A673 (cell line): ENCODE results near the gene ABHD17A. TPM values are rescaled to one million over a fixed set of nuclear protein-coding genes. Genes with fewer than 3 reads are reported as not detected.

ENCODE experiments used
- BruUV-seq: library from RNA; stranded (reverse); fragments of 400-500 nt; replicated peaks from 2 replicates; lab custom pipeline; 2021; lab: Mats Ljungman, UMichigan
- CTCF ChIA-PET: fragments of 300-600 bp; sonication (Branson Sonifier 250); formaldehyde crosslinking; loops from one replicate; lab custom pipeline; 2022; ENCODE audit warnings: antibody characterized with exemption; lab: Charles Lee
- POLR2A ChIA-PET: fragments of 300-600 bp; sonication (Branson Sonifier 250); formaldehyde crosslinking; loops from one replicate; lab custom pipeline; 2022; ENCODE audit warnings: antibody characterized with exemption; ENCODE audit not compliant: low non-redundant PET; lab: Charles Lee
- DNase-seq: peaks from one replicate; pipeline ENCODE4 v3.0.0-alpha.2; 2015; ENCODE audit warnings: low spot score
- H3K27ac ChIP-seq: fragments of 200-600 bp; sonication (generic); 2 replicates; pipeline ENCODE4 v1.5.1; 2016; ENCODE audit warnings: mixed run types, low read depth, mild to moderate bottlenecking, mixed read lengths, antibody characterized with exemption, low read length; ENCODE audit not compliant: poor library complexity, severe bottlenecking
- H3K27me3 ChIP-seq: fragments of 200-600 bp; sonication (generic); replicated peaks from 2 replicates; pipeline ENCODE4 v1.6.1; 2017; ENCODE audit warnings: mixed run types, low read depth, mild to moderate bottlenecking, mixed read lengths, antibody characterized with exemption, low read length; ENCODE audit not compliant: insufficient read depth, poor library complexity
- H3K36me3 ChIP-seq: fragments of 200-600 bp; sonication (generic); 2 replicates; pipeline ENCODE4 v1.6.1; 2016; ENCODE audit warnings: mixed run types, mild to moderate bottlenecking, mixed read lengths, antibody characterized with exemption, low read length; ENCODE audit not compliant: insufficient read depth, poor library complexity, severe bottlenecking
- H3K4me1 ChIP-seq: fragments of 200-600 bp; sonication (generic); 2 replicates; pipeline ENCODE4 v1.6.1; 2017; ENCODE audit warnings: mixed run types, mild to moderate bottlenecking, mixed read lengths, antibody characterized with exemption, low read length; ENCODE audit not compliant: insufficient read depth, poor library complexity, severe bottlenecking
- H3K4me3 ChIP-seq: fragments of 200-600 bp; sonication (generic); 2 replicates; pipeline ENCODE4 v1.5.1; 2016; ENCODE audit warnings: low read depth, mixed run types, mild to moderate bottlenecking, mixed read lengths, low read length; ENCODE audit not compliant: poor library complexity, severe bottlenecking
- H3K9me3 ChIP-seq: fragments of 200-600 bp; sonication (generic); 2 replicates; pipeline ENCODE4 v1.6.1; 2016; ENCODE audit warnings: mixed run types, low read depth, mild to moderate bottlenecking, mixed read lengths, antibody characterized with exemption, low read length; ENCODE audit not compliant: poor library complexity, severe bottlenecking
- CTCF ChIP-seq: fragments of 300-800, 200-600 bp; sonication (generic); conservative IDR thresholded peaks from 2 replicates; pipeline ENCODE4 v1.5.1; 2017; ENCODE audit warnings: low read depth, mild to moderate bottlenecking, antibody characterized with exemption, low read length, moderate library complexity, mixed read lengths
- EZH2 ChIP-seq: fragments of 200-600 bp; sonication (generic); IDR thresholded peaks from 2 replicates; pipeline ENCODE4 v1.6.1; 2017; ENCODE audit warnings: borderline replicate concordance, low read depth, mild to moderate bottlenecking, mixed read lengths, antibody characterized with exemption, low read length; ENCODE audit not compliant: poor library complexity, severe bottlenecking
- intact Hi-C: fragments of 100-400 bp; cut with micrococcal nuclease; formaldehyde crosslinking; loops from one replicate; pipeline ENCODE4 v1.10.0; 2022; ENCODE audit not compliant: unreplicated experiment
- total RNA-seq: library from RNA; stranded (reverse); gene quantifications from 2 replicates; pipeline ENCODE4 v1.2.3, GENCODE V29; 2021

ABHD17A gene
- total RNA-seq, 1 experiment from 2014 or later = 56.9 TPM

GRCh38 chr19:1917146-1917545 is 31.9 kb upstream of the ABHD17A start:
- ChIA-PET POLR2A (no interaction called here), CTCF (no interaction called here)
- Histone ChIP-seq H3K27ac (no peak overlapping the region), H3K27me3 (no peaks in the 10 kb centered on the region), H3K4me3 (no peak overlapping the region), H3K36me3 (peaks cover 50% of the 10 kb centered on the region), H3K4me1 (no peaks in the 10 kb centered on the region), H3K9me3 (no peaks in the 10 kb centered on the region)
- BruUV-seq = no TSS peak
- no peak for DNase-seq
- TF ChIP-seq EZH2 (no peak), CTCF (no peak)
- intact Hi-C loops = no loop called here

- Histone ChIP-seq H3K27me3 (no peaks in the 10 kb centered on the region), H3K4me3 (no peak overlapping the region), H3K27ac (no peak overlapping the region), H3K4me1 (no peaks in the 10 kb centered on the region), H3K36me3 (peaks cover 36% of the 10 kb centered on the region), H3K9me3 (no peaks in the 10 kb centered on the region)
- POLR2A ChIA-PET = no interaction called here
- no TSS peak for BruUV-seq
- CTCF ChIA-PET = no interaction called here
- DNase-seq = no peak
- intact Hi-C loops = no loop called here
- TF ChIP-seq EZH2 = no peak
- TF ChIP-seq CTCF = no peak
These were observed 29.6 kb upstream of the ABHD17A start for GRCh38 chr19:1914826-1915341.

GRCh38 chr19:1913781-1914577 is 28.7 kb upstream of the ABHD17A start:
- POLR2A ChIA-PET = no interaction called here
- Histone ChIP-seq H3K9me3 (no peaks in the 10 kb centered on the region), H3K4me3 (no peak overlapping the region), H3K27me3 (no peaks in the 10 kb centered on the region), H3K27ac (no peak overlapping the region), H3K4me1 (no peaks in the 10 kb centered on the region), H3K36me3 (peaks cover 36% of the 10 kb centered on the region)
- DNase-seq = no peak
- intact Hi-C loops = no loop called here
- CTCF ChIA-PET = interaction anchor here (0.6 kb wide), 1 partner anchor 118 kb away, joined by 3 read pairs; no protein-coding TSS in a partner anchor
- BruUV-seq = no TSS peak
- TF ChIP-seq CTCF (no peak), EZH2 (no peak)
